ENCODE measurements around the gene PORCN.
"Not testable (repeated sequence)": the region's sequence is repeated elsewhere in the genome, so short reads cannot be mapped to it uniquely, and the experiment has no call there.

Gene PORCN

DNA sequence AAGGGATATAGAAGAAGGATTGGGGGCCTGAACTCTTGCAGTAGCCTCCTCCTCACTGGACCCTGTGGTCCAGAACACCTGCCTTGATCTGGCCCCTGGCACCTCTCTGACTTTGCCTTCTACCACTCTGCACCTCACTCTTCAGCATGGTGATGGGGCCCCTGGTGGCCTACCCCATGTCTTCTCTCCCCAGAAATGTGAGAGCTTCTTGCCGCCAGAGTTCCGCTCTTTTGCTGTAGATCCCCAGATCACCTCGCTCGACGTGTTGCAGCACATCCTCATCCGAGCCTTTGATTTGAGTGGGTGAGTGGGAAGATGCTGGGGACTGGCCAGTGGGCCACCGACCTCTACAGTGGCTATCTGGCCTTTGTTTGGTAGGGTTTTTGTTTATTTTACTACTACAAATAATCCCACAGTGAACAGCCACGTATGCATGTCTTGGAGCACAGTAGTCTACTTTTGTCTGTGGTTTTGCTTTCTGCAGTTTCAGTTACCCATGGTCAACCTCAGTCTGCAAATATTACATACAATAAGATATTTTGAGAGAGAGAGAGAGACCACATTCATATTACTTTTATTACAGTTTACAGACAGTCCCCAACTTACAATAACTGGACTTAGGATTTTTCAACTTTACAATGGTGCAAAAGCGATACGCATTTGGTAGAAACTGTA lies 32.5 kb downstream of the PORCN start:
- no peak for DNase-seq (ENCODE audit: low spot score)

GRCh38 chrX:48548871-48549270 lies 40.1 kb downstream of the PORCN start:
- no peak for DNase-seq (ENCODE audit: low spot score)

DNA sequence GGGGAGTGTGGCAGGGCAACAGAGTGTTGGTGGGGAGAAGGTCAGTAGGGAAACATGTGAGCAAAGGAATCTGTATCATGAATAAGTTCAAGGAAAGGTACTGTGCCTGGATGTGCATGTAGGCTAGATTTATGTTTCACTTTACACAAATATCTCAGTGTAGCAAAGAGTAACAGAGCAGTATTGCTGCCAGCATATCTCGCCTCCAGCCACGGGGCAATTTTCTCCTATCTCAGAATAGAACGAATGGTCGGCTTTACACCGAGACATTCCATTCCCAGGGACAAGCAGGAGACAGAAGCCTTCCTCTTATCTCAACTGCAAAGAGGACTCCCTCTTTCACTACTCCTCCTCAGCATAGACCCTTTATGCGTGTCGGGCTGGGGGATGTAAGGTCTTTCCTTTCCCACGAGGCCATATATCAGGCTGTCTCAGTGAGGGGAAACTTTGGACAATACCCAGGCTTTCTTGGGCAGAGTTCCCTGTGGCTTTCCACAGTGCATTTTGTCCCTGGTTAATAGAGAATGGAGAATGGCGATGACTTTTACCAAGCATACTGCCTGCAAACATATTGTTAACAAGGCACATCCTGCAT lies 47.0 kb downstream of the PORCN start:
- DNase-seq (ENCODE audit: low spot score): not testable (repeated sequence)

GRCh38 chrX:48558271-48558670 lies 49.5 kb downstream of the PORCN start:
- no peak for DNase-seq (ENCODE audit: low spot score)

- no peak for DNase-seq (ENCODE audit: low spot score)
Observed at GRCh38 chrX:48559636-48560035, 50.8 kb downstream of the PORCN start.

GRCh38 chrX:48560056-48560455 lies 51.3 kb downstream of the PORCN start:
- DNase-seq (ENCODE audit: low spot score): no peak

GRCh38 chrX:48560681-48561080 lies 51.9 kb downstream of the PORCN start:
- no peak for DNase-seq (ENCODE audit: low spot score)

- DNase-seq (ENCODE audit: low spot score): no peak
Observed at GRCh38 chrX:48569958-48570357, 61.2 kb downstream of the PORCN start.
